ENCODE measurements around the gene SLX9.

Gene SLX9

DNA sequence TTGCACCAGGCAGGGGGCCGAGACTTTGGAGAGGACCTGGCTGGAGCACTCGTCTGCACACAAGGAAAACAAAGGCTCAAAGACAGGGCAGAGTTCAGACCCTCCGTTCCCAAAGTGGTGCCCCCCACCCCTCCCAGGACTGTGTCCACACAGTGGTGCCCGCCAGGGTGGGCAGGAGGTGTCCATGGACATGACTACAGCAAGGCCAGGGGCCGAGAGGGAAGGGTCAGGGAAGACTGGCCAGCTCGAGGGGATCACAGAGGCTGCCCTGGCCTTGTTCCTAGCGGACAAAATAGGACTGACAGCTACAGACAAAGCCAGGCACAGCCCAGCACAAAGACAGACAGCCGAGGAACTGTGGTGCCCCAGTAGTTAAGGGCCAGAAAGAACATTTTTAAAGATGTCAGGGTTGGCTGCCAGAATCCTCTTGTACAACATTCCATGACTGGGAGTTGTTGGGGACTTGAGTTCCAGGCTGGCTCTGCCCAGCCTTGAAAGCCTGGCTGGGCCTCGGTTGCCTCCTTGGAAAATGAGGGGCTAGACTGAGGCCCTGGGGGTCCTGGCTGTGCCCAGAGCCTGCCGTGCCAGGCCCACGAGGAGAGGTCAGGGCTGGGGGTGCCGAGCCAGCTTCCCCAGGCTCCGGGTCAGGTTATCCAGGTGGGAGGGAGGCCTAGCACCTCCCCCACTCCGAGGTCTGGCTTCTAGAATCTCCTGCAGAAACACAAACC lies 63.7 kb downstream of the SLX9 start:
- peaks cover 45% of the 10 kb centered on the region for H3K4me1 ChIP-seq (ENCODE audit: control insufficient read depth, insufficient read depth, low read length)
- peaks cover under 1% of the 10 kb centered on the region for H3K9me3 ChIP-seq (replicated peaks; ENCODE audit: low read length)
- no peaks in the 10 kb centered on the region for H3K27me3 ChIP-seq (ENCODE audit: control insufficient read depth, insufficient read depth, low read length)
- peak overlapping the region; percentile 46 for H3K4me3 ChIP-seq (ENCODE audit: low read length)
- H3K36me3 ChIP-seq (ENCODE audit: insufficient read depth, low read length) = no peaks in the 10 kb centered on the region
- peak overlapping the region; percentile 50 for H3K4me2 ChIP-seq (ENCODE audit: low read length)
- H3K9ac ChIP-seq (ENCODE audit: low read depth, low read length) = peak overlapping the region; percentile 69

DNA sequence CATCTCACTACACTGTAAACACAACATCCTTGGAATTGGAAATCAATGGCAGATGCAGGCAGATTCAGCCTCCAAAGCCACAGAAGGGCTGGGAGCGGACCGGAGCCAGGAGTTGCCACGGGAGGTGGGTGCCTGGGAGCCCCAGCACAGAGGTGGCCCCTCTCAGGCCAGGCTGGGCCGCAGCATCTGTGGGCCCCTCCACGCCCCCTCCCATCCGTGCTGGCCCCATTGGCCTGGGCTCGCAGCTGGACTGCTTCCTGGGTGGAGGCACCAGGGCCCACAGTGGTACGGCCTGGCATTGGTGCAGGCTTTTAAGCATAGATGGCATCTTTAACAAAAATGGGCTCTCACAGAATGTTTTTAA lies 64.2 kb downstream of the SLX9 start:
- Histone ChIP-seq H3K9me3 (replicated peaks; ENCODE audit: low read length) (peaks cover 2% of the 10 kb centered on the region), H3K36me3 (ENCODE audit: insufficient read depth, low read length) (no peaks in the 10 kb centered on the region), H3K4me1 (ENCODE audit: control insufficient read depth, insufficient read depth, low read length) (peaks cover 45% of the 10 kb centered on the region), H3K4me3 (ENCODE audit: low read length) (peak overlapping the region; percentile 46), H3K4me2 (ENCODE audit: low read length) (peak overlapping the region; percentile 50), H3K9ac (ENCODE audit: low read depth, low read length) (peak overlapping the region; percentile 69), H3K27me3 (ENCODE audit: control insufficient read depth, insufficient read depth, low read length) (no peaks in the 10 kb centered on the region)

DNA sequence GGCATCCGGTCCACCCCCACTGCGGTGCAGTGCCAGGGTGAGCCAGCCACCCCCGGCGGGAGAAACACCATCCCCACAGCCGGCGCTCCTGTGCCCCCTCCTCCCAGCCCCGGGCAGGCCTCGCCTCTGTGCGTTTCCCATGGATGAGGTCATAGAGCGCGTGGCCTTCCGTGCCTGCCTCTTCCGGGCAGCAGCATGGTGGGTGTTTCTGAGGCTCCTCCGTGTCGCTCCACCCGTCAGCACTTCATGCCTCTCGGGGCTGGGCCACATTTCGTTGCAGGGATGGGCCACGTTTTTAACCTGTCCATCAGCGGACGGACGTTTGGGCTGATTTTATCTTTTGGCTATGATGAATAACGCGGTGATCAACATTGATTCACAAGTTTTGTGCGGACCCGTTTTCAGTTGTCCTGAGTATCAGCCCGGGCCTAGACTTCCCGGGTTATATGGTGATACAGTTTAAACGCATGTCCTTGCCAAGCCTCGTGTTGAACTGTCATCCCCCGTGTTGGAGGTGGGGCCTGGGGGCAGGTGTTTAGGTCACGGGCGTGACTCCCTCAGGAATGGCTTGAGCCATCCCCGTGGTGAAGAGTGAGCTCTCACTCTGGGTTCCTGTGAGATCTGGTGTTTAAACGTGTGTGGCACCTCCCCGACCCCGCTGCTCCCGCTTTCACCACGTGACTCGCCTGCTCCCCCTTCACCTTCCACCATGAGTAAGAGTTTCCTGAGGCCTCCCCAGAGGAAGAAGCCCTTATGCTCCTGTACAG lies 64.8 kb downstream of the SLX9 start:
- Histone ChIP-seq H3K4me3 (ENCODE audit: low read length) (peak overlapping the region; percentile 46), H3K4me1 (ENCODE audit: control insufficient read depth, insufficient read depth, low read length) (peaks cover 45% of the 10 kb centered on the region), H3K9ac (ENCODE audit: low read depth, low read length) (peak overlapping the region; percentile 69), H3K36me3 (ENCODE audit: insufficient read depth, low read length) (no peaks in the 10 kb centered on the region), H3K27me3 (ENCODE audit: control insufficient read depth, insufficient read depth, low read length) (no peaks in the 10 kb centered on the region), H3K4me2 (ENCODE audit: low read length) (peak overlapping the region; percentile 50), H3K9me3 (replicated peaks; ENCODE audit: low read length) (peaks cover 2% of the 10 kb centered on the region)

GRCh38 chr21:45006536-45007095 lies 66.8 kb downstream of the SLX9 start:
- Histone ChIP-seq H3K9me3 (replicated peaks; ENCODE audit: low read length) (peaks cover 2% of the 10 kb centered on the region), H3K4me3 (ENCODE audit: low read length) (no peak overlapping the region), H3K4me2 (ENCODE audit: low read length) (no peak overlapping the region), H3K9ac (ENCODE audit: low read depth, low read length) (no peak overlapping the region), H3K36me3 (ENCODE audit: insufficient read depth, low read length) (no peaks in the 10 kb centered on the region), H3K27me3 (ENCODE audit: control insufficient read depth, insufficient read depth, low read length) (no peaks in the 10 kb centered on the region), H3K4me1 (ENCODE audit: control insufficient read depth, insufficient read depth, low read length) (peaks cover 36% of the 10 kb centered on the region)

DNA sequence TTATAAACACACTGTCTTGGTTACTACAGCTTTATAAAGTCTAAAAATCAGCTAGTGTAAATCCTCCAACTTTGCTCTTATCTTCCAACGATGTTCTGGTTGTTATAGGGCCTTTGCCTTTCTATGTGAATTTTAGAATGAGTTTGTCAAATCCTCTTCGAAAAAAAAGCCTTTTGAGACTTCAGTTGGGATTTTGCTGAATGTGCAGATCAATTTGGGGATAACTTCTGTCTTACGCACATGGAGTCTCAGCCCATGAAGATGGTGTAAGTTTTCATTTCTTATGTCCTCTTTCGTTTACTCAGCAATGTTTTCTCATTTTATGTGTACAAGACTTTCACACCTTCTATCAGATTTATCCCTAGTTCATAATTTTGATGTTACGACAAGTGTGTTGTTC lies 69.8 kb downstream of the SLX9 start:
- Histone ChIP-seq H3K9ac (ENCODE audit: low read depth, low read length) (no peak overlapping the region), H3K9me3 (replicated peaks; ENCODE audit: low read length) (peaks cover 2% of the 10 kb centered on the region), H3K4me3 (ENCODE audit: low read length) (no peak overlapping the region), H3K4me2 (ENCODE audit: low read length) (no peak overlapping the region), H3K4me1 (ENCODE audit: control insufficient read depth, insufficient read depth, low read length) (peaks cover 32% of the 10 kb centered on the region), H3K36me3 (ENCODE audit: insufficient read depth, low read length) (no peaks in the 10 kb centered on the region), H3K27me3 (ENCODE audit: control insufficient read depth, insufficient read depth, low read length) (no peaks in the 10 kb centered on the region)

DNA sequence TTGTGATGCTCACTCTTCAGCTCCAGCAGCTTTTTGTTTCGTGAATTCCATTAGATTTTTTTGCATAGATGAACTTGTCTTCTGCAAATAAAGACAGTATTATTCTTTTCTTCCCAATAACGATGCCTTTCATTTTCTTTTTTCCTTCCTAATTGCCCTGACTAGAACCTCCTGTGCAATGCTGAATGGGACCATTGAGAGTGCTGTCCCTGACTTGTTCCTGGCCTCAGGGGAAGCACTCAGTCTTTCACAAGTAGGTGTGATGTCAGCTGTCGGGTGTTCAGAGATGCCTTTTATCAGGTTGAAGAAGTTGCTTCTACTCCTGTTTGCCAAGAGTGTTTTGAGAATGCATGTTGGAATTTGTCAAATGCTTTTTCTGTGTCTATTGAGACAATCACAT lies 70.3 kb downstream of the SLX9 start:
- no peak overlapping the region for H3K4me2 ChIP-seq (ENCODE audit: low read length)
- H3K9ac ChIP-seq (ENCODE audit: low read depth, low read length) = no peak overlapping the region
- peaks cover 27% of the 10 kb centered on the region for H3K4me1 ChIP-seq (ENCODE audit: control insufficient read depth, insufficient read depth, low read length)
- no peaks in the 10 kb centered on the region for H3K27me3 ChIP-seq (ENCODE audit: control insufficient read depth, insufficient read depth, low read length)
- H3K4me3 ChIP-seq (ENCODE audit: low read length) = no peak overlapping the region
- peaks cover 2% of the 10 kb centered on the region for H3K9me3 ChIP-seq (replicated peaks; ENCODE audit: low read length)
- H3K36me3 ChIP-seq (ENCODE audit: insufficient read depth, low read length) = no peaks in the 10 kb centered on the region

- Histone ChIP-seq H3K27me3 (ENCODE audit: control insufficient read depth, insufficient read depth, low read length) (no peaks in the 10 kb centered on the region), H3K4me2 (ENCODE audit: low read length) (no peak overlapping the region), H3K9me3 (replicated peaks; ENCODE audit: low read length) (peaks cover 2% of the 10 kb centered on the region), H3K4me1 (ENCODE audit: control insufficient read depth, insufficient read depth, low read length) (peaks cover 26% of the 10 kb centered on the region), H3K36me3 (ENCODE audit: insufficient read depth, low read length) (no peaks in the 10 kb centered on the region), H3K9ac (ENCODE audit: low read depth, low read length) (no peak overlapping the region), H3K4me3 (ENCODE audit: low read length) (no peak overlapping the region)
These were observed 71.0 kb downstream of the SLX9 start for GRCh38 chr21:45010860-45011259.

DNA sequence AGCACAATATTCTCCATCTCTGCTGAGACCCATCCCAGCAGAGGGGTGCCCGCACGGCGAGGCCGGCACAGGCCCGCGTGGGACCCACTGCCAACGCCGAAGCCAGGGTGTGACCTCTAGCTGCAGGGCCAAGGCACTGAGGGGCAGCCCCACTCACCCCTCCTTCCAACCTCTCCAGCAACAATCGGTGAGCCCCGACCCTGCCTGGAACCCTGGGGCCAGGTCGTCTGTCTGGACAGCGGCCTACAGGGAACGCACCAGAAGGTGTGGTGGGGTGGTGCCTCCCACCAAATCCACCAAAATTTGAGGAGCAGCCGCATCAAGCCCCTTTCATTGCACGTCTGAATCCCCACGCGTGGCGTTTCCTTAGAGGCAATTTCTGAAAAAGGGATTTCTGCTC lies 71.6 kb downstream of the SLX9 start:
- Histone ChIP-seq H3K4me2 (ENCODE audit: low read length) (peak overlapping the region; percentile 70), H3K4me1 (ENCODE audit: control insufficient read depth, insufficient read depth, low read length) (peaks cover 29% of the 10 kb centered on the region), H3K9me3 (replicated peaks; ENCODE audit: low read length) (peaks cover 2% of the 10 kb centered on the region), H3K27me3 (ENCODE audit: control insufficient read depth, insufficient read depth, low read length) (no peaks in the 10 kb centered on the region), H3K36me3 (ENCODE audit: insufficient read depth, low read length) (no peaks in the 10 kb centered on the region), H3K4me3 (ENCODE audit: low read length) (peak overlapping the region; percentile 48), H3K9ac (ENCODE audit: low read depth, low read length) (peak overlapping the region; percentile 75)

DNA sequence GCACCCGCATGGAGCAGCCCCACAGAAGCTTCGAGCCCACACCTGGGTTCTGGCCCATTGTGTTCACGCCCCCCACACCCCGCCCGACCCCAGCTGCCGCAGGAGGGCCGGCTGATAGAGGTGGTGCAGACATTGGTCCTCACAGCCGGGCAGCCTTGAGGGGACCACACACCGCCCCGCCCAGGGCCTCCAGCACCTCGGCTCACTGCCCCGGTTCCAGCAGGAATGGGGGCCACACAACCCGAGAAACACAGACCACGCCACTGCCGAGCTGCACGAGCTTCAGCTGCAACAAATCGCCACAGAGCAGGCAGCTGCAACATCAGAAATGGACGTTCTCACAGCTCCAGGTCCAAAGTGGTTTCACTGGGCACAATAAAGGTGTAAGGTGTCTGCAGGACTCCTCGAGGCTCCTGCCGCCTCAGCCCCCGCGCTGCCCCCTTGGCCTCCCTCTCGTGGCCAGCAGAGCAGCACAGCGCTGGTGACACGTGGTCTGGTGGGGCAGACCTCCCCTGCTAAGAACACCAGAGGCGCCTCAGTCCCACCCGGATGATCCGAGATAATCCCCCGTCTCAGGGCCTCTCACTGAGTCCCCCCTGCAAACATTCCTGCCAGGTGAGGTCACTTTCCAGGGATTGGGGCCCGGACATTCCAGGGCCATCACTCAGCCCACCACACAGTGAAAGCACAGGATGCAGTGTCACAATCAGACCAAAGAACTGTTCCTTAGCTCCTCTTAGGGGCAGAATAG lies 72.3 kb downstream of the SLX9 start:
- Histone ChIP-seq H3K4me3 (ENCODE audit: low read length) (peak overlapping the region; percentile 48), H3K9ac (ENCODE audit: low read depth, low read length) (peak overlapping the region; percentile 75), H3K27me3 (ENCODE audit: control insufficient read depth, insufficient read depth, low read length) (no peaks in the 10 kb centered on the region), H3K4me1 (ENCODE audit: control insufficient read depth, insufficient read depth, low read length) (peaks cover 36% of the 10 kb centered on the region), H3K9me3 (replicated peaks; ENCODE audit: low read length) (peaks cover 2% of the 10 kb centered on the region), H3K36me3 (ENCODE audit: insufficient read depth, low read length) (no peaks in the 10 kb centered on the region), H3K4me2 (ENCODE audit: low read length) (peak overlapping the region; percentile 70)

DNA sequence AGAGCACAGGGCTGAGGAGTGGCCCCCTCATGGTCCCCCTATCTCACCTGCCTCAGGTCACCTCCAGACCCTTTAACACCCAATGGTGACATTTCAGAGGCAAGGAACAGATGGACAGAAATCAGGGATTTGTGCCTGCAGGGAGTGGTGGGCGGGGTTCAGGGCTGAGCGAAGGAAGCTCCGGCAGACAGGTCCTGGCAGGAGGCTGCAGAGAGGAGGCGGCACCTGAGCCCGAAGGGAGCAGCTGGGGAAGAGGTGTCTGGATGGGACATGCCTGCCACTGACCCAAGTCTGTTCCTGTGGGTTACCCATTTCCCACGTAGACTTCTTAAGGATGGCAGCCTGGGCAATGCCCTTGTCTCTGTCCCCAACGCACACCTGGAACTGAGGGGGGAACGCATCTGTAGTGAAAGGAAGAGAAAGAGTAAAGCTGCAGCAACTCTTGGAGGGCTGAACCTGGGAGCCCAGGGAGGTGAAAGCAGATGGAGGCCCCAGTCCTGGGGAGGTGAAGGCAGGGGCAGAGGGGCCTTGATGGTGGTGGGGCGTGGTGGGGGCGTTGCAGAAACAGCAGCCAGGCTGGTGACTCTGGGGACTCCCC lies 72.9 kb downstream of the SLX9 start:
- Histone ChIP-seq H3K4me3 (ENCODE audit: low read length) (no peak overlapping the region), H3K9ac (ENCODE audit: low read depth, low read length) (peak overlapping the region; percentile 75), H3K9me3 (replicated peaks; ENCODE audit: low read length) (peaks cover 2% of the 10 kb centered on the region), H3K4me1 (ENCODE audit: control insufficient read depth, insufficient read depth, low read length) (peaks cover 43% of the 10 kb centered on the region), H3K36me3 (ENCODE audit: insufficient read depth, low read length) (no peaks in the 10 kb centered on the region), H3K27me3 (ENCODE audit: control insufficient read depth, insufficient read depth, low read length) (no peaks in the 10 kb centered on the region), H3K4me2 (ENCODE audit: low read length) (peak overlapping the region; percentile 70)
